COLO668 (cell line): ENCODE results near the gene ZCCHC14.
"Not testable (repeated sequence)": the region's sequence is repeated elsewhere in the genome, so short reads cannot be mapped to it uniquely, and the experiment has no call there.

Experiments
- DNase-seq: peaks from one replicate; lab custom pipeline; 2025; ENCODE audit not compliant: unreplicated experiment; lab: John Stamatoyannopoulos, UW

Gene ZCCHC14

GRCh38 chr16:87482266-87482665 lies 10.6 kb downstream of the ZCCHC14 start:
- DNase-seq: no peak

- DNase-seq: not testable (repeated sequence)
Observed at GRCh38 chr16:87481711-87482110, 11.1 kb downstream of the ZCCHC14 start.

- DNase-seq: not testable (repeated sequence)
Observed at GRCh38 chr16:87477209-87477981, 15.4 kb downstream of the ZCCHC14 start.

- DNase-seq: no peak
Observed at GRCh38 chr16:87474566-87474996, 18.2 kb downstream of the ZCCHC14 start.

GRCh38 chr16:87474017-87474416 lies 18.8 kb downstream of the ZCCHC14 start:
- DNase-seq: no peak

- no peak for DNase-seq
Observed at GRCh38 chr16:87472935-87473334, 19.9 kb downstream of the ZCCHC14 start.

GRCh38 chr16:87472142-87472778 lies 20.6 kb downstream of the ZCCHC14 start:
- no peak for DNase-seq

GRCh38 chr16:87471278-87472141 lies 21.3 kb downstream of the ZCCHC14 start:
- no peak for DNase-seq

- DNase-seq: no peak
Observed at GRCh38 chr16:87470332-87470731, 22.5 kb downstream of the ZCCHC14 start.

- no peak for DNase-seq
Observed at GRCh38 chr16:87469169-87469568, 23.7 kb downstream of the ZCCHC14 start.

GRCh38 chr16:87468550-87468949 lies 24.3 kb downstream of the ZCCHC14 start:
- DNase-seq: no peak

GRCh38 chr16:87466975-87467501 lies 25.8 kb downstream of the ZCCHC14 start:
- no peak for DNase-seq

- no peak for DNase-seq
Observed at GRCh38 chr16:87465879-87466278, 26.9 kb downstream of the ZCCHC14 start.

- DNase-seq: peak; percentile 67
Observed at GRCh38 chr16:87465306-87465705, 27.5 kb downstream of the ZCCHC14 start.

- peak; percentile 9 for DNase-seq
Observed at GRCh38 chr16:87464691-87465300, 28.0 kb downstream of the ZCCHC14 start.

GRCh38 chr16:87463722-87464690 lies 28.8 kb downstream of the ZCCHC14 start:
- DNase-seq: peak; percentile 6

- DNase-seq: peak; percentile 97
Observed at GRCh38 chr16:87461466-87461991, 31.3 kb downstream of the ZCCHC14 start.

- DNase-seq: no peak
Observed at GRCh38 chr16:87460936-87461335, 31.9 kb downstream of the ZCCHC14 start.

GRCh38 chr16:87459833-87460232 lies 33.0 kb downstream of the ZCCHC14 start:
- no peak for DNase-seq
